T-cell (primary cell): ENCODE measurements around the gene VCP. TPM values are rescaled to one million over a fixed set of nuclear protein-coding genes. Genes with fewer than 3 reads are reported as not detected.
A peak's percentile ranks its signal among the peaks of the same experiment; 100 is the strongest.

ENCODE experiments used
- ATAC-seq, 4 experiments: fragments of 200-7000 bp in 3 of 4; fragments of 150-1000 bp in 1 of 4; cut with Tn5 transposase; replicated peaks in 1 of 4; 1 replicate in 3 of 4; 2 replicates in 1 of 4; pipeline ENCODE4 v1.10.0; 2021; ENCODE audit warnings: moderate library complexity in 3 of 4, mild to moderate bottlenecking in 2 of 4, moderate number of reproducible peaks in 1 of 4
- CTCF ChIA-PET, 2 donors: fragments of 300-600 bp; sonication (Branson Sonifier 250); formaldehyde crosslinking; loops; one replicate each; lab custom pipeline; 2022; ENCODE audit warnings: antibody characterized with exemption in 2 of 2; lab: Charles Lee
- POLR2A ChIA-PET, 2 donors: fragments of 300-600 bp; sonication (Branson Sonifier 250); formaldehyde crosslinking; loops; one replicate each; lab custom pipeline; 2022; ENCODE audit warnings: antibody characterized with exemption in 2 of 2; lab: Charles Lee
- DNase-seq, 35 experiments: peaks; one replicate each; pipeline versions ENCODE4 v3.0.0 to v3.0.0-alpha.2; 2013 to 2023
- H3K27ac ChIP-seq: one replicate; pipeline ENCODE4 v1.5.1; 2013; ENCODE audit warnings: low read length
- H3K27me3 ChIP-seq, 2 experiments: replicated peaks in 1 of 2; 1 replicate in 1 of 2; 2 replicates in 1 of 2; pipeline versions ENCODE4 v1.6.1 to v1.7.0; 2013; ENCODE audit warnings: low read length in 1 of 2, mixed read lengths in 1 of 2; ENCODE audit not compliant: control insufficient read depth in 2 of 2, insufficient read depth in 2 of 2; ENCODE audit errors: extremely low read depth in 1 of 2
- H3K36me3 ChIP-seq, 2 donors: 1 replicate in 1 of 2; 2 replicates in 1 of 2; pipeline versions ENCODE4 v1.6.1 to v1.7.0; 2013; ENCODE audit warnings: low read length in 1 of 2; ENCODE audit not compliant: control insufficient read depth in 2 of 2, insufficient read depth in 1 of 2; ENCODE audit errors: extremely low read depth in 1 of 2
- H3K4me1 ChIP-seq, 2 experiments: 1 replicate in 1 of 2; 2 replicates in 1 of 2; pipeline versions ENCODE4 v1.6.1 to v1.7.0; 2013; ENCODE audit warnings: low read length in 2 of 2, mixed read lengths in 1 of 2; ENCODE audit not compliant: insufficient read depth in 2 of 2, control insufficient read depth in 1 of 2; ENCODE audit errors: extremely low read depth in 1 of 2
- H3K4me3 ChIP-seq, 2 donors: 1 replicate in 1 of 2; 2 replicates in 1 of 2; pipeline versions ENCODE4 v1.5.1 to v1.7.0; 2013; ENCODE audit warnings: mild to moderate bottlenecking in 2 of 2, low read length in 1 of 2, moderate library complexity in 1 of 2; ENCODE audit not compliant: control insufficient read depth in 1 of 2; ENCODE audit errors: extremely low read depth in 1 of 2
- H3K9me3 ChIP-seq: 2 replicates; pipeline ENCODE4 v1.7.0; 2013
- H3K27ac Mint-ChIP-seq, 2 donors: one replicate each; pipeline ENCODE4 v1.8.0; 2020 to 2021; ENCODE audit warnings: mild to moderate bottlenecking in 2 of 2, mixed read lengths in 2 of 2
- H3K27me3 Mint-ChIP-seq, 2 donors: one replicate each; pipeline ENCODE4 v1.8.0; 2021 to 2022; ENCODE audit warnings: mixed read lengths in 2 of 2
- H3K36me3 Mint-ChIP-seq: one replicate; pipeline ENCODE4 v1.8.0; 2021; ENCODE audit warnings: mixed read lengths
- H3K4me1 Mint-ChIP-seq, 3 donors: one replicate each; pipeline ENCODE4 v1.8.0; 2020 to 2022; ENCODE audit warnings: mixed read lengths in 3 of 3, mild to moderate bottlenecking in 1 of 3
- H3K4me3 Mint-ChIP-seq, 3 donors: one replicate each; pipeline ENCODE4 v1.8.0; 2020 to 2022; ENCODE audit warnings: mild to moderate bottlenecking in 3 of 3, mixed read lengths in 3 of 3, moderate library complexity in 3 of 3
- H3K9me3 Mint-ChIP-seq, 3 donors: one replicate each; pipeline ENCODE4 v1.8.0; 2020 to 2022; ENCODE audit warnings: mixed read lengths in 3 of 3
- WGBS: methylation state at CpG from one replicate; pipeline ENCODE4 v1.1.5; 2013; ENCODE audit warnings: missing lambda C conversion rate; ENCODE audit not compliant: insufficient coverage; 5-methylcytosine and 5-hydroxymethylcytosine counted together
- total RNA-seq, 35 experiments: library from RNA in 6 of 35; stranded (reverse) in 6 of 35; fragments of 120-200 nt in 1 of 35; gene quantifications; one replicate each; pipeline versions ENCODE4 v1.2.1 to v1.2.4 and lab custom pipeline; 2013 to 2026

VCP gene
- total RNA-seq, 5 donors from 2014 or later (not counting 1 experiment from before 2014, with no cell fraction given) = 141 to 232 (median 167) TPM

DNA sequence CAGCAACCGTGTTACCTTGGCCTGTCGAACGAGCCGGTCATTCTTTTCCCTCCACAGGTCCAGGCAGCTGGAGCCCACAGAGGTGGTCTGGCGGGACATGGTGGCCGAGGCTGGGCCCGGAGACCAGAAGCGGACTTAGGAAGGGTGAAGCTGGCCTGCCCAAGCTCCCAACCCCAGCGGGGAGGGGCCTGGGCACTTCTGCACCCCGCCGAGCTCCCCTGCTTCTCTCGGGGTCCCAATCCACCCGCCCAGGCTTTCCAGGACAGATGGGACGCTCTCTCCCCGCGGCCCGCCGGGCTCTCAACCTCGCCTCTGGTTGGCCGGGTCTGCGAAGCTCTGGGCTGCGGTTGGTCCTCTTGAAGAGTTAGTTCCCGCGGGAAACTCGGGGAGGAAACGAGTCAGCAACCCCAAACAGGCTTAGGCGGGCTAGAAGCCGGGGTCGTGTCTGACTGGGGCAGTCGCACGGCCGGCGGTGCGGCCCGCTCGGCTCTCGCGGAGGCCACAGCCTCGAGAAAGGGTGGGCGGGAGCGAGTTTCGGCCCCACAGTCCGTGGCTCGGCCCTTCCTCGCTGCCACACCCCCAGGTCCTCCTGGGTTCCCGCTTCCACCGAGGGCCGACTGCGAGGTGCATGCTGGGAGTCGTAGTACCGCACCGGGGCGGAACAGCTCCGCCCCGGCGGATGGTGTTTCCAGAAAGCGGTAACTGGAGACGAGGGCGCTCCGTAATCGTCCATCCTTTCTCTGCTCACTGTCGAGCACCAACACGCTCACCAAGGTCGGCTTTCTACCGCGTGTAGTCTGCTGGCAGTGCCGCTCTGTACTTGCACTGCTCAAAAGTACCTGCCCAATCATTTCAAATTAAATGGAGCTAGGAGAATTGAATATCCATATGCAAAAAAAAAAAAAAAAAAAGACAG, 7.3 kb upstream of the VCP start, which contains the start of gene FANCG:
Gene FANCG (minus strand): TSS at position 517 of the 916 bp plus-strand sequence. CDS start 418 bp downstream, at position 99.
- H3K27ac ChIP-seq = peak within 1 kb of the TSS; percentile 32
- no peaks in the 10 kb centered on the region for H3K9me3 ChIP-seq
- ATAC-seq (peak; percentile 93 to 95 (median 94)), DNase-seq (peak; percentile 44 to 83 (median 65))
- Mint-ChIP-seq H3K4me1 (peaks cover 17 to 24% (median 24%) of the 10 kb centered on the region in 3 donors), H3K36me3 (peaks cover 5% of the 10 kb centered on the region), H3K27ac (peak within 1 kb of the TSS; percentile 88 to 89), H3K27me3 (no peaks in the 10 kb centered on the region), H3K4me3 (peak within 1 kb of the TSS; percentile 84 to 98 (median 94)), H3K9me3 (no peaks in the 10 kb centered on the region)
- peaks cover 8 to 18% of the 10 kb centered on the region in 2 experiments for H3K4me1 ChIP-seq
- under 1% methylated on average over 61 of the region's 67 CpGs for WGBS
- peaks cover 0 to 4% of the 10 kb centered on the region in 2 donors for H3K36me3 ChIP-seq
- POLR2A ChIA-PET = interaction anchor here (0.6 to 1.6 kb wide), 7 partner anchors 9 to 652 kb away, joined by 3 to 11 read pairs (median 6); partner anchors contain the start of gene TLN1 (in 1 of the 2)
- CTCF ChIA-PET = interaction anchor here (0.5 to 1.8 kb wide), 11 partner anchors 8 to 1025 kb away, joined by 3 to 15 read pairs (median 4); partner anchors contain the start of gene STOML2 (in 1 of the 2)
- H3K27me3 ChIP-seq = no peaks in the 10 kb centered on the region
- peak within 1 kb of the TSS; percentile 74 to 83 for H3K4me3 ChIP-seq

- peaks cover 5% of the 10 kb centered on the region for H3K36me3 Mint-ChIP-seq
- WGBS = 24% methylated on average over 8 of the region's 10 CpGs
- Histone ChIP-seq H3K36me3 (peaks cover 0 to 4% of the 10 kb centered on the region in 2 donors), H3K4me1 (peaks cover 8 to 18% of the 10 kb centered on the region in 2 experiments), H3K9me3 (no peaks in the 10 kb centered on the region), H3K4me3 (peak overlapping the region; percentile 74 to 83), H3K27ac (peak overlapping the region; percentile 32), H3K27me3 (no peaks in the 10 kb centered on the region)
- H3K27me3 Mint-ChIP-seq = no peaks in the 10 kb centered on the region
- DNase-seq = no peak
- POLR2A ChIA-PET = interaction anchor here in 1 of 2 donors (1.0 to 1.6 kb wide), 3 partner anchors 10 to 19 kb away, joined by 3 to 9 read pairs (median 4); no protein-coding TSS in a partner anchor
- no peak for ATAC-seq
- peaks cover 17 to 24% (median 24%) of the 10 kb centered on the region in 3 donors for H3K4me1 Mint-ChIP-seq
- H3K4me3 Mint-ChIP-seq = peak overlapping the region; percentile 84 to 98 (median 94)
- H3K9me3 Mint-ChIP-seq = no peaks in the 10 kb centered on the region
- H3K27ac Mint-ChIP-seq = no peak overlapping the region
- CTCF ChIA-PET = interaction anchor here in 1 of 2 donors (1.1 to 1.8 kb wide), 4 partner anchors 8 to 38 kb away, joined by 4 to 15 read pairs (median 9); partner anchors contain the start of gene STOML2
Measured at GRCh38 chr9:35079041-35079425, 6.6 kb upstream of the VCP start.

GRCh38 chr9:35078066-35078465, 5.6 kb upstream of the VCP start:
- H3K4me1 ChIP-seq = peaks cover 8 to 21% of the 10 kb centered on the region in 2 experiments
- H3K4me3 Mint-ChIP-seq = peak overlapping the region; percentile 84 to 98 (median 94)
- H3K27ac ChIP-seq = no peak overlapping the region
- no peaks in the 10 kb centered on the region for H3K9me3 ChIP-seq
- WGBS = 75% methylated on average over 3 of the region's 4 CpGs
- ChIA-PET CTCF (interaction anchor here in 1 of 2 donors (0.6 kb wide), 1 partner anchor 583 kb away, joined by 3 read pairs; no protein-coding TSS in a partner anchor), POLR2A (interaction anchor here in 1 of 2 donors (1.0 kb wide), 1 partner anchor 20 kb away, joined by 4 read pairs; no protein-coding TSS in a partner anchor)
- no peaks in the 10 kb centered on the region for H3K27me3 Mint-ChIP-seq
- H3K36me3 ChIP-seq = peaks cover 0 to 4% of the 10 kb centered on the region in 2 donors
- no peaks in the 10 kb centered on the region for H3K27me3 ChIP-seq
- no peak overlapping the region for H3K27ac Mint-ChIP-seq
- no peak overlapping the region for H3K4me3 ChIP-seq
- H3K4me1 Mint-ChIP-seq = peaks cover 18 to 28% (median 28%) of the 10 kb centered on the region in 3 donors
- no peaks in the 10 kb centered on the region for H3K9me3 Mint-ChIP-seq
- ATAC-seq (no peak), DNase-seq (no peak)
- peaks cover 5% of the 10 kb centered on the region for H3K36me3 Mint-ChIP-seq

GRCh38 chr9:35076848-35077247, 4.4 kb upstream of the VCP start:
- POLR2A ChIA-PET = interaction anchor here in 1 of 2 donors (0.6 to 0.7 kb wide), 2 partner anchors 49 to 898 kb away, joined by 4 to 5 read pairs; no protein-coding TSS in a partner anchor
- Mint-ChIP-seq H3K27ac (no peak overlapping the region), H3K36me3 (peaks cover 5% of the 10 kb centered on the region), H3K4me1 (peaks cover 23 to 33% (median 33%) of the 10 kb centered on the region in 3 donors), H3K27me3 (no peaks in the 10 kb centered on the region), H3K9me3 (no peaks in the 10 kb centered on the region), H3K4me3 (peak overlapping the region in 2 of 3 donors; percentile 5 to 18)
- H3K9me3 ChIP-seq = no peaks in the 10 kb centered on the region
- WGBS = 94% methylated on average over 3 of the region's 4 CpGs
- CTCF ChIA-PET = interaction anchor here in 1 of 2 donors (0.9 kb wide), 1 partner anchor 20 kb away, joined by 4 read pairs; the partner anchor contains the start of gene PIGO
- H3K27ac ChIP-seq = no peak overlapping the region
- H3K27me3 ChIP-seq = no peaks in the 10 kb centered on the region
- ATAC-seq = no peak
- DNase-seq = no peak
- peaks cover 0 to 4% of the 10 kb centered on the region in 2 donors for H3K36me3 ChIP-seq
- no peak overlapping the region for H3K4me3 ChIP-seq
- peaks cover 9 to 26% of the 10 kb centered on the region in 2 experiments for H3K4me1 ChIP-seq

DNA sequence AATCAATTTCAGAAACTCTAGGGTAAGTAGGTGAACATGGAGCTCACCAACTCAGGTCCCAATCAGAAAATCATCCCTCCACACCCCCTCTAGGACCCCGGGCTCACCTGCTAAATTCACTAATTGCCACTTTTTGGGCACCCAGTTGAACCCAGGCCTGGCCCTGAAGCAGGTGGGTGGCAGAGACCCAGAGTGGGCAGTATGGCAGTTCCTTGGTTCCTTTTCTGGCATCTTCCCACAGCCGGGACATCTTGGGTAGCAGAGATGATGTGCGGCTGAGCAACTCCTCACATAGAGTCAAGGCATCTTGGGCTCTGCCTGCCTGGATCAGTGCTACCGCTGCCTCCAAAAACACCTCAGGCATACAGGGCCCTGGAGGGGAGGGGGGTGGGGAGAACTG, 2.9 kb upstream of the VCP start:
- ChIA-PET POLR2A (no interaction called here), CTCF (interaction anchor here in 1 of 2 donors (0.7 kb wide), 1 partner anchor 8 kb away, joined by 3 read pairs; no protein-coding TSS in a partner anchor)

DNA sequence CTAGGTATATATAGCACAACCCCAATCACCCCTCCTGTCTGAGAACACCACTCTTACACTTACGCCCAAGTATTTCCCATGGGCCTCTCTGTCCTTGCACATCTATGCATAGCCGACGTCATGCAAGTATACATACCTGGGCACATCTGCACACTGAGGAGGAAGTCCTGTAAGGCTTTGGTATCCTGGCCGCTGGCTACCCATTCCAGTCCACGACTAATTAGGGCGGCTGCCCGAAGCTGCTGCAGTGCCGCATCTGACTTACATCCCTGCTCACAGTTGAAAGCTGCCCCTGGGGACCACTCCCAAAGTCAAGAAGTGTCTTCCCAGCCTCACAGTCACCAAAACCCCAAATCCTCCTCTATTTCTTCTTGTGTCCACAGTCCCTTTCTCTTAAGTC, 2.4 kb upstream of the VCP start:
- H3K9me3 ChIP-seq = no peaks in the 10 kb centered on the region
- Mint-ChIP-seq H3K9me3 (no peaks in the 10 kb centered on the region), H3K27ac (no peak overlapping the region), H3K27me3 (no peaks in the 10 kb centered on the region), H3K4me1 (peaks cover 33 to 46% (median 44%) of the 10 kb centered on the region in 3 donors), H3K36me3 (peaks cover 5% of the 10 kb centered on the region), H3K4me3 (no peak overlapping the region)
- H3K27ac ChIP-seq = no peak overlapping the region
- no peak overlapping the region for H3K4me3 ChIP-seq
- DNase-seq (no peak), ATAC-seq (no peak)
- no peaks in the 10 kb centered on the region for H3K27me3 ChIP-seq
- POLR2A ChIA-PET = no interaction called here
- CTCF ChIA-PET = no interaction called here
- H3K36me3 ChIP-seq = peaks cover 3 to 4% of the 10 kb centered on the region in 2 donors
- peaks cover 22 to 36% of the 10 kb centered on the region in 2 experiments for H3K4me1 ChIP-seq
- WGBS = 100% methylated on average over 5 of the region's 8 CpGs

More for the DNA sequence above, 2.9 kb upstream of the VCP start:
- no peak overlapping the region for H3K4me3 Mint-ChIP-seq
- DNase-seq (no peak), ATAC-seq (no peak)
- H3K9me3 Mint-ChIP-seq = no peaks in the 10 kb centered on the region
- no peaks in the 10 kb centered on the region for H3K27me3 ChIP-seq
- peaks cover 32 to 45% (median 44%) of the 10 kb centered on the region in 3 donors for H3K4me1 Mint-ChIP-seq
- H3K4me1 ChIP-seq = peaks cover 16 to 32% of the 10 kb centered on the region in 2 experiments
- H3K27me3 Mint-ChIP-seq = no peaks in the 10 kb centered on the region
- H3K9me3 ChIP-seq = no peaks in the 10 kb centered on the region
- no peak overlapping the region for H3K27ac Mint-ChIP-seq
- H3K36me3 ChIP-seq = peaks cover 0 to 4% of the 10 kb centered on the region in 2 donors
- H3K36me3 Mint-ChIP-seq = peaks cover 5% of the 10 kb centered on the region
- no peak overlapping the region for H3K27ac ChIP-seq
- 100% methylated on average over 2 of the region's 4 CpGs for WGBS
- H3K4me3 ChIP-seq = no peak overlapping the region
